ENCODE measurements around the gene THBS3. TPM values are rescaled to one million over a fixed set of nuclear protein-coding genes. Genes with fewer than 3 reads are reported as not detected.
"Not testable (repeated sequence)": the region's sequence is repeated elsewhere in the genome, so short reads cannot be mapped to it uniquely, and the experiment has no call there.

Gene THBS3
- total RNA-seq, 1 donor from 2014 or later = 58.3 TPM

DNA sequence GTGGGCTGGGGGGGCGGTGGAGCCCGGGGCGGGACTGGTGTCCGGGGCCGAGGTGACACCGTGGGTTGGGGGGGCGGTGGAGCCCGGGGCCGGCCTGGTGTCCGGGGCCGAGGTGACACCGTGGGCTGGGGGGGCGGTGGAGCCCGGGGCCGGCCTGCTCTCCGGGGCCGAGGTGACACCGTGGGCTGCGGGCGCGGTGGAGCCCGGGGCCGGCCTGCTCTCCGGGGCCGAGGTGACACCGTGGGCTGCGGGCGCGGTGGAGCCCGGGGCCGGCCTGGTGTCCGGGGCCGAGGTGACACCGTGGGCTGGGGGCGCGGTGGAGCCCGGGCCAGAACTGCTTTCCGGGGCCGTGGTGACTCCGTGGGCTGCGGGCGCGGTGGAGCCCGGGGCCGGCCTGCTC lies 17.8 kb downstream of the THBS3 start:
- DNase-seq (ENCODE audit: low spot score) = not testable (repeated sequence)

DNA sequence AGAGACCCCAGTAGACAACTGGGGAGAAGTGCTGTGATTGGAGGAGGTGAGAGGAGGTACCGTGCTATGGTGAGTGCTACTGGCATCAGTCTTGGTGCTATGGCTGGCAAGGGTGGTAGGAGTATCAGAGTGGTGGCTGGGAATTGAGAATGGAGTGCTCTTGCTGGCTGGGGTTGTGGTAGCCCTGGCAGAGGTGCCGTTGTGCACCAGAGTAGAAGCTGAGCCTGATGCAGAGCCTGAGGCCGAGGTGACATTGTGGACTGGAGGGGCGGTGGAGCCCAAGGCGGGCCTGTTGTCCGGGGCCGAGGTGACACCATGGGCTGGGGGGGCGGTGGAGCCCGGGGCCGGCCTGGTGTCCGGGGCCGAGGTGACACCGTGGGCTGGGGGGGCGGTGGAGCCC lies 19.4 kb downstream of the THBS3 start:
- DNase-seq (ENCODE audit: low spot score) = no peak

DNA sequence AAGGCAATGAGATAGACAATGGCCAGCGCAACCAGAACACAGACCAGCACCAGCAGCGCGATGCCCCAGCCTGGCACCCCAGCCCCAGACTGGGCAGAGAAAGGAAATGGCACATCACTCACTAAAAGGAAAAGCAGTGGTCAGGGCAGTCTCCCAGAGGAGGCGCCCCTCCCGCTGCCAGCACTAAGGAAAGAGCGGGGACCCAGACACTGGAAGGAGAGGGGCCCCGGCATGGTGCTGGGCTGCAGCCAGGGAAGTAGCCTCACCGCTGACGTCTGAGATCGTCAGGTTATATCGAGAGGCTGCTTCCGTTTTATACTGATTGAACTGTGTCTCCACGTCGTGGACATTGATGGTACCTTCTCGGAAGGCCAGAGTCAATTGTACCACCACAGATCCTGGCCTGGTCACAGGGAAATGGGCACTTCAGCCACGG lies 20.2 kb downstream of the THBS3 start:
- no peak for DNase-seq (ENCODE audit: low spot score)

DNA sequence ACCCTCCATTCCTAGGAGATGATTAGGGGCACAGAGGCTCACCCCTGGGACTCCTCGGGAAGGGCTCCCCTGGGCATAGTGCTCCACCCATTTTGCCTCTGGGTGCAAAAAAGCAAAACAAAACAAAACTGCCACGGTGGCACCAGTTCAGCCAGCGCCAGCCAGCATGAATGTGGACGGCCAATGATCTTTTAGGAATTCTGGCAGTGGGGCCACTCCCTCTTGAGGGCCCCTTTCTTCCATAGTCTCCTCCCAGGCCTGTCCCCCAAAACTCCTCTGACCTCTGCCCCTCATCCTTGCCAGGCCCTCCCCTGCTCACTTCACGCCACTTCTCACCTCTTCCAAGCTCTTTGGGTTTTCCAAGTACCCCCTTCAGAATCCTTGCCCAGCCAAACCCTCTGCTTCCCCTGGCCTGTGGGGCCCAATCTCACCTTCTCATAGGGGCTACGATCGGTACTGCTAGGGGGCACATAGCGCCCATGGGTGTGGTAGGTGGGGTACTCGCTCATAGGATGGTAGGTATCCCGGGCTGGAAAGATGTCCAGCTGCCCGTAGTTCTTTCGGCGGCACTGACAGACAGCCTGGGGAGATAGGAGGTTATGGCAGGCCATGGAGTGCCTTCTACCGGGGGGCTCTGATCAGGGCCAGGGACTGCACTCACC lies 20.8 kb downstream of the THBS3 start:
- DNase-seq (ENCODE audit: low spot score) = no peak

DNA sequence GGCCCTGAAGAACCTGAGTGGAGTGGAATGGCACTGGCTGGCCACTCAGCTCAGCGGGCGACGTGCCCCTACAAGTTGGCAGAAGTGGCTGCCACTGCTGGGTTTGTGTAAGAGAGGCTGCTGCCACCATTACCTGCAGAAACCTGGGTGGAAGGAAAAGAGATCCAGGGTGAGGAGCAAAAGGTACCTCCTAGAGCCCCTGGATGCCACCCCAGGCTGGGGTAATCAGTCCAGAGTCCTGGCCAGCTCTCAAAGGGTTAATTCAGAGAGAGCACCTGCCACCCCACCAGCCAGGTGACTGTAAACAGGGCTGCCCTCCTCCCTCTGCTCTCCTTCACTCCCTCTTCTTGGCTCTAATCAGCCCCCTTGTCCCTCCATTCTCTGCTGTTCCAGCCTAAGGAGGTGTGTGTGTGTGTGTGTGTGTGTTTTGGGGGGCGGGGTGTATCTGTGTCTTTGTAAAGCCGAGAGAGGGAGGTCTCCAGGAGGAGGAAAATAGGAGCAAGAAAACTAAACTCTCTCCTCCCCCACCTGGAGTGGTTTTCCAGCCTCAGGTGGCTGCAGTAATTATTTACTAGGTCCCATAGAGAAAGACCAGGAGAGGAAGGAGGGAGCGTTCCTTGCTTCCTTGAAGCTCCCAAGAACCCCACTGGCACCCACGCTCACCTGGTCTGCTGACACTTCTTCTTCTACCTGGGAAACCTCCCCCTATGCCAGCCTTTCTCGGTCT lies 21.5 kb downstream of the THBS3 start:
- no peak for DNase-seq (ENCODE audit: low spot score)

DNA sequence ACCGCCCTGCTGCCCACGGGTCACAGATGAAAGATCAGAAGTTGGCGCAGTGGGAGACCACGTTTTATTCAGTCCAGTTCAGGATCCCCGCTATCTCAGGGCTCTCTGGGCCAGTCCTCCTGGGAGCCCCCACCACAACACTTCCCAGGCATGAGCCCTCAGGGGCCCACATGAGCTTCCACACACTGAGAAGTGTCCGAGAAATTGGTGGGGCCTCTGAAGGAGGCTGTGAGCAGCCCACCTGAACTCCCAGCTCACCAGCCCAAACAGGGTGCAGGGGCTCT lies 22.0 kb downstream of the THBS3 start:
- DNase-seq (ENCODE audit: low spot score) = no peak

DNA sequence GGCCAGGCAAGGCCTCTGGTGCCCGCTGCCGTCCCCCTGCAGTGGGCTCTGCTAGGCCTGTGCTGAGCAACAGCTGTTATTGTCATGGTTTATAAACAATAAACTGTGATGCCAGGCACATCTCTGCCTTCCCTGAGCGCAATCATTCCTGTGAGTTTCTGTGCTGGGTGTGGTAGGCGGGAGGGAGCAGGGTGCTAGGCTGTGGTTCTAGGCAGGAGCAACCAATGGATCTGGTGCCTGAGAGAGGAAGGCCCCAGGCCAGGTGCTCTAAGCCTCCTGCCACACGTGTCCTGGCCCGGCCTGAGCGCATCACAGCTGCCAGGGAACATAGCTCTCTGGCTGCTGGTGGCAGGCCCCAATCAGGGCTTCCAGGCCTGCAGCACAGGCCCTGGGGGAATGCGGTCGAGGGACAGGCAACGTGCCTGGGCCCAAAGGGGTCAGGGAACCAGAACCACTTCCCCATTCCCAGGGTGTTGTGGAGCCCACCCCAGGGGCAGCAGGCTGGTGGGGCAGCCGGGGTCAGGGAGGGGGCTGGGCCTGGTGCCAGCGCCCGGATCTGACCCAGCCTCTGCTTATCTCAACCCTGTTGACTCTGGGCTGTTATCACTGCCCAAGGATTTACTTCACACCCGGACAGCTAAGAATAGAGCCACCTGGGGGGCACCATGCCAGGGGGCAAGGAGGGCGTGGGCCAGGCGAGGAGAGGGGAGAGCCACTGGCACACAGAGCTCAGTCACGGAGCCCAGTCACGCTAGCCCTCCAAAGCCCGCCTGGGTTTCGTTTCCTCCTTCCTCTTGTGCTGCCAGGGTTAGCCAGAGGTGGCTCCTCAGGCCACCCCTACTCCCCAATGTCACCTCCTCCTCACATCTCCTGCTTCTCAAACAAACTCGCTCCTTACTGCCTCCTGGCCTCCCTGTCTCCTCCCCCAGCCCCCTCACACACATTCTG lies 22.6 kb downstream of the THBS3 start:
- no peak for DNase-seq (ENCODE audit: low spot score)

DNA sequence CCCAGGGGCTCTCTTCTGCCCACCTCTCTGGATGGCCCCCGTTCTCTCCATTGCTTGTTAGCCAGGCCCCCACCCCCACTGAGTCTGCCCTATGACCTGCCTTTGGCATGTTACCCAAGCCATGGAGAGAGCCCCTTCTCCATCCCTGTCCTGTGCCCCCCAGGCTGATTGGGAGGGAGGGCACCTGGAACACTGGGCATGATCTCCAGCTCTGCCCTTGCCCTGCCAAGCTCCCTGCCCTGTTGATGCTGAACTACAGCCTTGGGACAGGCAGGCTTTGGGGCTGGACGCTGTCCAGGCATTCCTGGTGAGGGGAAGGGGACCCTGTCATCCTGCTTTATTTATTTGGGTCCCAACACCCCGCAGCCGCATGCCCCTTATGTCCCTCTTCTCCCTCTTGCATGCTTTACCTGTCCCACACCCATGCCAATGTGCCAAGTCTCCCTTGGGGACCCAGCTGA lies 23.3 kb downstream of the THBS3 start:
- DNase-seq (ENCODE audit: low spot score) = no peak

DNA sequence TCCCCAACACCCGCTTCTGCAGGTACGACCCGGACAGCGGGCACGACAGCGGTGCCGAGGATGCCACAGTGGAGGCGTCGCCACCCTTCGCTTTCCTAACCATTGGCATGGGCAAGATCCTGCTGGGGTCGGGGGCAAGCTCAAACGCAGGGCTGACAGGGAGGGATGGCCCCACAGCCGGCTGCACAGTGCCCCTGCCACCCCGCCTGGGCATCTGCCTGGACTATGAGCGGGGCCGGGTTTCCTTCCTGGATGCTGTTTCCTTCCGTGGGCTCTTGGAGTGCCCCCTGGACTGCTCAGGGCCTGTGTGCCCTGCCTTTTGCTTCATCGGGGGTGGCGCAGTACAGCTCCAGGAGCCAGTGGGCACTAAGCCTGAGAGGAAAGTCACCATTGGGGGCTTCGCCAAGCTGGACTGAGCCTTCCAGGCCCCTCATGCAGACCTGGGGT lies 23.9 kb downstream of the THBS3 start:
- DNase-seq (ENCODE audit: low spot score) = no peak

DNA sequence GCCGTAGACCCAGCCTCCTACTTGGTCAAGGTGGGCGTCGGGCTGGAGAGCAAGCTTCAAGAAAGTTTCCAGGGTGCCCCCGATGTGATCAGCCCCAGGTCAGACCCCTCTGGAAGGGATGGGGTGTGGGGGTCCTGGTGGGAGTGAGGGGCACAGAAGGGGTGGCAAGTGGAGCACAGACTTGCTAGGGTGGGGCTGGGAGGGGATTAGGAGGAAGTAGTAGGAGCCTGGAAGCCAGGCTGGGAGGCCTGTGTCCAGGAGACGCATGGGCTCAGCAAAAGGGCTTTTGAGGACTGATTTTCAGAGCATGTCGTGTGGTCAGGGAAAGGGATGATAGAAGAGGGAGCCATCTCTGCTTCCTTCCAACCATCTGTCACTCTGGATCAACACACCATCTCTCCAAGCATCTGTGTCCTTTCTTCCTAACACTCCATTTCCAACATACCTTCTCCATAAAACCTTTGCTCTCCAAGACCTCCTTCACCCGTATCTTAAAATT lies 25.6 kb downstream of the THBS3 start:
- no peak for DNase-seq (ENCODE audit: low spot score)

DNA sequence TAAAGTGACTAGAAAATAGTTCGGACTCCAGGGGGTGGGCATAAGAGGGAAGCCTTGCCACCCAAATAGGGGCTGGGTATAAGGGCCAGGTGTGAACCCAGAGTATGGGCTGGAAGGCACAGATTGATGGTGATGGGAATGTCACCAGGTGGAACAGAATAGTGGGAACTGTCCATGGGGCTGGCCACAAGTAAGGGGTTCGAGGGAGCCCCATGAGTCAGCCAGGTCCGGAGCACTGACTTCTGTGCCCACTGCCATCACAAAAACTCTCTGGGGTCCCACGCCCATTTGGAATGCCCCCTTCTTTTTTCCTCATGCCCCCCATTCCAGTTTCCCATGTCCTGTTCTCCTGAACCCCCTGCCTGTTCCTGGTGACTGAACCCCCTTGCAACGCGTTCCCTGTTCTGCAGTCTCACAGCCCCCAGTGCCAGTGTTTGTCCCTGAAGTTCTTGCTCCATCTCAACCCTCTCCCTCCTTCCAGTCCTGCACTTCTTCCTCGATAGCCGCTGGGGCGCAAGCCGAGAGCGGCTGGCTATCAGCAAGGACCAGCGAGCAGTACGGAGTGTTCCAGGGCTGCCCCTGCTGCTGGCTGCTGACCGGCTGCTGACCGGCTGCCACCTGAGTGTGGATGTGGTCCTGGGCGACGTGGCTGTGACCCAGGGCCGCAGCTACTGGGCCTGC lies 26.2 kb downstream of the THBS3 start:
- no peak for DNase-seq (ENCODE audit: low spot score)

DNA sequence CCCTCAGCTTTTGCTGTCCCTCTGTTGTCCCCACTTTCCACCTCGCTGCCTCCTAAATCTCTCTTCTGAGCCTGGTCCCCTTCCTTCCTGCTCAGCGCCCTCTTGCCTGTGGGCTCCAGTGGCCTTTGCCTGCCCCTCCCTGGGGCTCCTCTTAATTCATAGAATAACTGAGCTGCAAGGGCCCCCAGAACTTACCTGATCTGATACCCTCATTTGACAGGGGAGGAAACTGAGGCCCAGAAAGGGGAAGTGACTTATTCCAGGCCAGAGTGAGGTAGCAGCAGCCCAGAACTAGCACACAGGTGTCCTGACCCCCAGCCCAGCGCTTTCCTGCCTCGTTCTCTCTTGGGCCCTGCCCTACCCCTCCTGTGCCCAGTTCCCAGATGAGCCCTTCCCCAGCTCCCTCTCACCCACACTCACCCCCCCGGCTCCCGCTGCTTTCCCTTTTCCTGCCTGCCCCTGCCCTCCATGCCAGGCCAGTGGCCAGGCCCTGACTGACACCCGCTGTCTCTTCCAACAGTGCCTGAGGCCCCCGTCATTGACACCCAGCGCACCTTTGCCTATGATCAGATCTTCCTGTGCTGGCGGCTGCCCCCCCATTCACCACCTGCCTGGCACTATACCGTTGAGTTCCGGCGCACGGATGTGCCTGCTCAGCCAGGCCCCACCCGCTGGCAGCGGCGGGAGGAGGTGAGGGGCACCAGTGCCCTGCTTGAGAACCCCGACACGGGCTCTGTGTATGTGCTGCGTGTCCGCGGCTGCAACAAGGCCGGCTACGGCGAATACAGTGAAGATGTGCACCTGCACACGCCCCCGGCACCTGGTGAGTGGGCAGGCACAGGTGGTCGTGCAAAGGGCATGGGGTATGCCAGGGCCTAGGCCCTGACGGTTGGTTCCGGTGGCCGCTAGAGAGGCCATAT lies 28.3 kb downstream of the THBS3 start:
- no peak for DNase-seq (ENCODE audit: low spot score)

DNA sequence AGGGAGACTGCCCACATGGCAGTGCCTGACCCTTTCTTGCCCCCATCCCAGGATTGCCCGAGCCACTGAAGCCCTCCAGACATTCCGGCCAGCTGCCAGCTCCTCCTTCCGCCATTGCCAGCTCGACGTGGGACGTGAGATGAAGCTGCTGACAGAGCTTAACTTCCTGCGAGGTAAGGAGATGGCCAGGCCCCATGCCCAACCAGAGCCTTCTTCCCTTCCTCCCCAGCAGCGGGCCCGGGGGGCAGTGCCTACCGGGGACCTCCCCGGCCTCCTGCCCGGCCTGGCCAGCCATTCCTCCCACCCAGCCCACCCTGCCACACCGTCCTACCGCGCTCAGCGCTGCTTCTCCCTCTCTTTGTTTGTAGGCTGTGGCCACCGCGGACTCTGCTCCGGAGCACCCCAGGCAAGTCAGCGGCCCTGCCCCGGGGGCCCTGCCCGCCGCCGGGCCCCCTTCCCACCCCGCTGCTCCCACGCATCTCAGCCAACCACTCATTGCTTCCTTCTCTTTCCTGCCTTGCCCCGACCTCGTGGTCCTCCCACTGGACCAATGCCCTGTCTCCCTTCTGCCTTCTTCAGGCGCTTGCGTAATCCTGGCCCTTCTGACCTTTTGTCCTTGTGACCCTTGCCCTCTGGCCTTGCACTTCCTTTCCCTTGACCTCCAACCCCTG lies 29.1 kb downstream of the THBS3 start:
- no peak for DNase-seq (ENCODE audit: low spot score)

DNA sequence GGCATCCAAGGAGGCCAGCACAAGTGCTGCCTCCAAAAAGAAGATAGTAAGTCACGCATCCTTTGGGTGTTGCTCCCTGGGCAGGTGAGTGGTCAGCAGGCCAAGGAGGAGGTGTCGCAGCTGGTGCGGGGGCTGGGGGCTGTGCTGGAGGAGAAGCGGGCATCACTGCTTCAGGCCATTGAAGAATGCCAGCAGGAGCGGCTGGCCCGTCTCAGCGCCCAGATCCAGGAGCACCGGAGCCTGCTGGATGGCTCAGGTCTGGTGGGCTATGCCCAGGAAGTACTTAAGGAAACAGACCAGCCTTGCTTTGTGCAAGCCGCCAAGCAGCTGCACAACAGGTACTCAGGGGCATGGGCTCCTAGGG lies 29.8 kb downstream of the THBS3 start:
- DNase-seq (ENCODE audit: low spot score) = no peak

DNA sequence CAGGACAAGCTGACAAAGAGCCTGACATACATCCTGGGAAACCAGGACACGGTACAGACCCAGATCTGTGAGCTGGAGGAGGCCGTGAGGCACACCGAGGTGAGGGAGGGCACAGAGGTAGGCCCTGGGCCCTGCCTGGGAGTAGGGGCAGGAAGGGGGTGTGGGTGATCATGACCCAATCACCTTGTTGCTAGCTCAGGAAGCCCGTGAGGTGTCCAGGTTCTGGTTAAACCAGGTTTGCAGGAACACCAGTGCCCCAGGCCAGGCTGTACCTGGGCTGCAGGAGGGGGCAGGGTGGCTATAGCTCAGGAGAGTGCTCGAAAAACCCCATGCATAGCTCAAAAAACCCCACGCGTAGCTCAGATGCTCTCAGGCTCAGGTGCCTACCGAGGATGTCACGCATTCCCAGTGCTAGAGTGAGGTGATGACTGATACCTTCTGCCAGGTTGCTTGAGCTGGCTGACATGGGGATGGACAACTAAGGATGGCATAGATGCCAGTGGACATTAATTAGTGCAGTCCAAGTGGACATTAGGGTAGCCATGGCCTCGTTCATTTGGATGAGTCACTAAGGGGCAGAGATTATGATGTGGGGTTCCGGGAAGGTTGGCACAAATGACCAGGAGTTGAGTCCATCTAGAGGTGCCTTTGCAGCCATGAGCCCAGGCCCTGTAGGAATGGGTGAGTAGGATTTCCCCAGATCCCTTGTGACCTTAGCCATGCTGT lies 30.3 kb downstream of the THBS3 start:
- no peak for DNase-seq (ENCODE audit: low spot score)

DNA sequence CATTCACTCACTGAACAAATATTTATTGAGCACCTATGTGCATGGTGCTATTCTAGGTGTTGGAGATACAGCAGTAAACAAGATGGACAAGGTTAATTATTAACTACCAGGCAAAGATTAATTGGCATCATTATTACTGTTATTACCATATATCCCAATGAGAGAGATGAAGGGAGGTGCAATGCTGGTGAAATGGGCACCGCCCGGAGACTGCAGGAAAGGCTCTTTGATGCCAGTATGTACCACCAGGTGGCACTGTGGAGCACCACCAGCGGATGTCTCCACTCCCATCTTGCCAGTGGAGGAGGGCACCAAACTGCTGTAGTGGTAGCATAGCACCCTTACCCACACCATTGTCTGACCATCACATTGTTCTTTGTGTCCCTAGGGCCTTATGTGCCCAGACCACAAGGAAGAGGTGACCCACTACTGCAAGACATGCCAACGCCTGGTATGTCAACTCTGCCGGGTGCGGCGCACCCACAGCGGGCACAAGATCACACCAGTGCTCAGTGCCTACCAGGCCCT lies 31.1 kb downstream of the THBS3 start:
- DNase-seq (ENCODE audit: low spot score) = peak; percentile 79

DNA sequence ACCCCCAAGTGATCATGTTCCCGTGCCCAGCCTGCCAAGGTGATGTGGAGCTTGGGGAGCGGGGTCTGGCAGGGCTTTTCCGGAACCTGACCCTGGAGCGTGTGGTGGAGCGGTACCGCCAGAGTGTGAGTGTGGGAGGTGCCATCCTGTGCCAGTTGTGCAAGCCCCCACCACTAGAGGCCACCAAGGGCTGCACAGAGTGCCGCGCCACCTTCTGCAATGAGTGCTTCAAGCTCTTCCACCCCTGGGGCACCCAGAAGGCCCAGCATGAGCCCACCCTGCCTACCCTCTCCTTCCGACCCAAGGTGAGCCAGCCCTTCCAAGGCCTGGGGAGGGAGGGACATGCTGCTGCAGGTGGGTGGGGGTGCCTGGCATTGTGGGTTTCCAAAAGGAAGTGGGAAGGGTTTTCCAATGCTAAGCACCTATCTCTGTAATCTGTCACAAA lies 31.7 kb downstream of the THBS3 start:
- DNase-seq (ENCODE audit: low spot score) = no peak

DNA sequence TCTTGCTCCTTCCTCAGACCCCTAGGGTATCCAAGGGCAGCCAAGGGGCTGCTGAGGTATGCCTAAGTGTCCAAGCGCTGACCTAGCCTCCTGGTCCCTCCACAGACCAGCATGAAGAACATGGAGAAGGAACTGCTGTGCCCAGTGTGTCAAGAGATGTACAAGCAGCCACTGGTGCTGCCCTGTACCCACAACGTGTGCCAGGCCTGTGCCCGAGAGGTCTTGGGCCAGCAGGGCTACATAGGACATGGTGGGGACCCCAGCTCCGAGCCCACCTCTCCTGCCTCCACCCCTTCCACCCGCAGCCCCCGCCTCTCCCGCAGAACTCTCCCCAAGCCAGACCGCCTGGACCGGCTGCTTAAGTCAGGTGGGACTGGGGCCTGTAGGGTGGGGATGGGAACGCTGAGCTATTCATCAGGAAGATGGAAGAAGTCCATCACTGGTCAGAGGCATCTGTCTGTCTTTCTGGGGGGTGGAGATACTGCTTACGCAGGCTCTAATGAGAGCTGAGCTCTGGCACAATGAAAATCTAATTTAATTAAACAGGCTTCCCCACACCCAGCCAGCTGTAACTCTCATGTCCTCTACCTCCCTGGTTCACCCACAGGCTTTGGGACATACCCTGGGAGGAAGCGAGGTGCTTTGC lies 32.3 kb downstream of the THBS3 start:
- no peak for DNase-seq (ENCODE audit: low spot score)
